ENCODE results near the gene TCTN3.
"Not testable (repeated sequence)": the region's sequence is repeated elsewhere in the genome, so short reads cannot be mapped to it uniquely, and the experiment has no call there.

TCTN3 gene

DNA sequence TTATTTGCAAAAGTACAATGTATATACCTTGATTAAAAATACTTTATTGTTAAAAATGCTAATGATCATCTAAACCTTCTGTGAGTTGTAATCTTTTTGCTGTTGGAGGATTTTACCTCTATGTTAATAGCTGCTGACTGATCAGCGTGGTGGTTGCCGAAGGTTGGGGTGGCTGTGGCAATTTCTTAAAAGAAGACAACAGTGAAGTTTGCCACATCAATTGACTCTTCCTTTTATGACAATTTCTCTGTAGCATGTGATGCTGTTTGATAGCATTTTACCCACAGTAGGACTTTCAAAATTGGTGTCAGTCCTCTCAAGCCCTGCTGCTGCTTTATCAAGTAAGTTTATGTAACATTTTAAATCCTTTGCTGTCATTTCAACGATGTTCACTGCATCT is 45.3 kb upstream of the TCTN3 start:
- no peaks in the 10 kb centered on the region for H3K79me2 ChIP-seq

DNA sequence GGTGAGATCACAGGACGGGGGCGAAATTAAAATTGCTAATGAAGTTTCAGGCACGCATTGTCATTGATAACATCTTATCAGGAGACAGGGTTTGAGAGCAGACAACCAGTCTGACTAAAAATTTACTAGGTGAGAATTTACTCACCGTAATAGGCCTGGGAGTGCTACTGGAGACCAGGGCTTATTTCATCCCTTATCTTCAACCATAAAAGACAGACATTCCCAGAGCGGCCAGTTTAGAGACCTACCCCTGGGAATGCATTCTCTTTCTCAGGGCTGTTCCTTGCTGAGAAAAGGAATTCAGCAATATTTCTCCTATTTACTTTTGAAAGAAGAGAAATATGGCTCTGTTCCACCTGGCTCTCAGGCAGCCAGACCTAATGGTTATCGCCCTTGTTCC is 39.2 kb upstream of the TCTN3 start:
- not testable (repeated sequence) for H3K4me1 ChIP-seq; H3K9me3 ChIP-seq (ENCODE audit: control insufficient read depth, low read length); H3K27ac ChIP-seq; H3K79me2 ChIP-seq; H3K4me2 ChIP-seq (ENCODE audit: low read length); H3K4me3 ChIP-seq (ENCODE audit: low read depth, low read length); H2AFZ ChIP-seq; H3K36me3 ChIP-seq (ENCODE audit: control insufficient read depth, insufficient read depth, low read length); H3K27me3 ChIP-seq (ENCODE audit: control insufficient read depth, insufficient read depth, low read length); H3K9ac ChIP-seq

More for the DNA sequence above, 45.3 kb upstream of the TCTN3 start:
- no peak overlapping the region for H3K9ac ChIP-seq
- peaks cover 8% of the 10 kb centered on the region for H3K4me1 ChIP-seq
- H3K9me3 ChIP-seq (ENCODE audit: control insufficient read depth, low read length): no peaks in the 10 kb centered on the region
- H3K36me3 ChIP-seq (ENCODE audit: control insufficient read depth, insufficient read depth, low read length): no peaks in the 10 kb centered on the region
- H3K27me3 ChIP-seq (ENCODE audit: control insufficient read depth, insufficient read depth, low read length): no peaks in the 10 kb centered on the region
- no peak overlapping the region for H3K4me3 ChIP-seq (ENCODE audit: low read depth, low read length)
- H3K4me2 ChIP-seq (ENCODE audit: low read length): no peak overlapping the region
- no peak overlapping the region for H3K27ac ChIP-seq
- no peak overlapping the region for H2AFZ ChIP-seq
- TF ChIP-seq, protein P1, sequence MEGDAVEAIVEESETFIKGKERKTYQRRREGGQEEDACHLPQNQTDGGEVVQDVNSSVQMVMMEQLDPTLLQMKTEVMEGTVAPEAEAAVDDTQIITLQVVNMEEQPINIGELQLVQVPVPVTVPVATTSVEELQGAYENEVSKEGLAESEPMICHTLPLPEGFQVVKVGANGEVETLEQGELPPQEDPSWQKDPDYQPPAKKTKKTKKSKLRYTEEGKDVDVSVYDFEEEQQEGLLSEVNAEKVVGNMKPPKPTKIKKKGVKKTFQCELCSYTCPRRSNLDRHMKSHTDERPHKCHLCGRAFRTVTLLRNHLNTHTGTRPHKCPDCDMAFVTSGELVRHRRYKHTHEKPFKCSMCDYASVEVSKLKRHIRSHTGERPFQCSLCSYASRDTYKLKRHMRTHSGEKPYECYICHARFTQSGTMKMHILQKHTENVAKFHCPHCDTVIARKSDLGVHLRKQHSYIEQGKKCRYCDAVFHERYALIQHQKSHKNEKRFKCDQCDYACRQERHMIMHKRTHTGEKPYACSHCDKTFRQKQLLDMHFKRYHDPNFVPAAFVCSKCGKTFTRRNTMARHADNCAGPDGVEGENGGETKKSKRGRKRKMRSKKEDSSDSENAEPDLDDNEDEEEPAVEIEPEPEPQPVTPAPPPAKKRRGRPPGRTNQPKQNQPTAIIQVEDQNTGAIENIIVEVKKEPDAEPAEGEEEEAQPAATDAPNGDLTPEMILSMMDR (IDR thresholded peaks at IDR 0.05): no peak

DNA sequence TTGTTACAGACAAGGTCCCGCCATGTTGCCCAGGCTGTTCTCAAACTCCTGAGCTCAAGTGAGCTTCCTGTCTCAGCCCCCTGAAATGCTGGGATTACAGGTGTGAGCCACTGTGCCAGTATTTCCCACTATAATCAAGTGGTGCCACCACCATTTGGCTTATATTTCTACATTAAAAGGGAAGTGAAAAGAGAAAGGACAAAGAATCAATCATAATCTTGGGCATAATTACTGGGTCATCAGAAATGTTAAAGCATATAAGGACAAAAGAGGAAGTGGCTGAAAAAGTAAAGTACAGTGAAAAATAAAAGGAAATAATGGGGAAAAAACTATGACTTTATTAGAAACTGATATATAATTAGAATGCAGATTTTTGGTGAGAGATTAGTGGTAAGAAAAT is 36.5 kb upstream of the TCTN3 start:
- Histone ChIP-seq H3K4me2 (ENCODE audit: low read length) (no peak overlapping the region), H3K9ac (no peak overlapping the region), H3K9me3 (ENCODE audit: control insufficient read depth, low read length) (no peaks in the 10 kb centered on the region), H3K27me3 (ENCODE audit: control insufficient read depth, insufficient read depth, low read length) (no peaks in the 10 kb centered on the region), H3K4me1 (no peaks in the 10 kb centered on the region), H2AFZ (no peak overlapping the region), H3K36me3 (ENCODE audit: control insufficient read depth, insufficient read depth, low read length) (no peaks in the 10 kb centered on the region), H3K79me2 (no peaks in the 10 kb centered on the region), H3K27ac (no peak overlapping the region), H3K4me3 (ENCODE audit: low read depth, low read length) (no peak overlapping the region)
- TF ChIP-seq, protein P1 (IDR thresholded peaks at IDR 0.05): no peak

DNA sequence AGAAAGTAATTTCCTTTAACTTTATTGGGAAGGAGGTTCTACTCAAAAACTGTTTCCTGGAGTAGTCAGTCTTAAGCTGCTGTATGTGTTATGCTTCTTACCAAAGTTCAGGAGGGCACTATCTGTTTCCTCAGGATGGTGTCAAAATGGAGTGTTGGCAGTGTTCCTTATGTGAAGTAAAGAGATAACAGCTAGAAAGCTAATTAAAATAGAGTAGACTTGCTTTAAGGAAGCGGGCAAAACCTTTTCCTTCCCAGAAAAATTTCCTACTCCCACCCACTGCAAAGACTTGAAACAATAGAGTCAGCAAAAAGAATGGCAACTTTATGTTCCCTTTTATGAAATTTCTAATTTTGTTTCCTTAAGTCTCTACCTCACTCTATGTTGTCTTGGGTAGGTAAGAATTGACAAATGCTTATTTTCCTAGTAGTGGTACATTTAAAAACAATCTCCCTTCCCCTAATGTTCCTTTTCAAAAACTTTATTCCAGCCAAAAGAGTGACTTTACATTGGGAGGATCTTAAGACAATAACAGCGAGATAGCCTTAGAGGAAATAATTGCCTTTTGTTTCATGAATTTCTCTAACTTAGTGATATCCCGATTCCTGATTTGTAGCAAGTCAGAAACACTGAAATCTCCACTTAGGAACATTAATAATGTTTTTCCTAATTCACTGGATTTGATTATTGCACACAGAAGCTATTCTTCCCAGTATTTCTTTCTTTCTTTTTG is 35.8 kb upstream of the TCTN3 start:
- Histone ChIP-seq H3K27me3 (ENCODE audit: control insufficient read depth, insufficient read depth, low read length) (no peaks in the 10 kb centered on the region), H3K36me3 (ENCODE audit: control insufficient read depth, insufficient read depth, low read length) (no peaks in the 10 kb centered on the region), H3K4me1 (no peaks in the 10 kb centered on the region), H3K79me2 (no peaks in the 10 kb centered on the region), H3K4me2 (ENCODE audit: low read length) (no peak overlapping the region), H2AFZ (peak overlapping the region; percentile 22), H3K9ac (no peak overlapping the region), H3K27ac (no peak overlapping the region), H3K9me3 (ENCODE audit: control insufficient read depth, low read length) (no peaks in the 10 kb centered on the region), H3K4me3 (ENCODE audit: low read depth, low read length) (no peak overlapping the region)
- TF ChIP-seq, protein P1 (IDR thresholded peaks at IDR 0.05): no peak

DNA sequence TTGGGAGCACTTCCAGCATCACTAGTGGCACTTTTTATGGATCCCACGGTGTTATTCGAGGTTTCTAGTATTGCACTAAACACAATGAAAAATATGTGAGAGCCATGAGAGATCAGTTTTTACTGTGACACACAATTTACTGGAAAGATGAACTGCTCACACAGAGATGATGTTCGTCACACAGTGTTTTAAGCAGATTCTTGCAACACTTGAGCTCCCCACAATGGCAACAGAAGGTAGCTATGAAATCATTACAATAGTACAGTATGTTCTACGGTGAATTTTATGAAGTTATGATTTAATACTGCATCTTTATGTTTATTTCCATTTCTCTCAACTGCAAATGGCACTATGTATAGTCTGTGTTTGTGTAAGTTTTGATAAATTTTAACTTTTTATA is 34.8 kb upstream of the TCTN3 start:
- Histone ChIP-seq H3K27ac (no peak overlapping the region), H3K4me3 (ENCODE audit: low read depth, low read length) (no peak overlapping the region), H3K9me3 (ENCODE audit: control insufficient read depth, low read length) (no peaks in the 10 kb centered on the region), H3K4me2 (ENCODE audit: low read length) (no peak overlapping the region), H3K4me1 (no peaks in the 10 kb centered on the region), H3K36me3 (ENCODE audit: control insufficient read depth, insufficient read depth, low read length) (no peaks in the 10 kb centered on the region), H3K9ac (no peak overlapping the region), H3K27me3 (ENCODE audit: control insufficient read depth, insufficient read depth, low read length) (no peaks in the 10 kb centered on the region), H2AFZ (no peak overlapping the region), H3K79me2 (no peaks in the 10 kb centered on the region)
- TF ChIP-seq, protein P1 (IDR thresholded peaks at IDR 0.05): no peak

DNA sequence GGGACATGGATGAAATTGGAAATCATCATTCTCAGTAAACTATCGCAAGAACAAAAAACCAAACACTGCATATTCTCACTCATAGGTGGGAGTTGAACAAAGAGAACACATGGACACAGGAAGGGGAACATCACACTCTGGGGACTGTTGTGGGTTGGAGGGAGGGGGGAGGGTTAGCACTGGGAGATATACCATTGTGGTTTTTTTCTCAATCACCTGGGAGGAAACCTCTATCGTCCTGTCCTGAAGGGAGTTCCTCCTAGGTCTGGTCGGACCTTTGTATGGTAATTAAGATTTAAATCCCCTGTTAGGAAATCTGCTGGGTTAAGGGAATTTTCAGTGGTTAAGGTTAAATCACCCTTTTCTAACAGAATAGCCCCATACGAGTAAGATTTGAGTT is 28.8 kb upstream of the TCTN3 start:
- H3K4me1 ChIP-seq; H2AFZ ChIP-seq; H3K27me3 ChIP-seq (ENCODE audit: control insufficient read depth, insufficient read depth, low read length); H3K4me2 ChIP-seq (ENCODE audit: low read length); H3K9ac ChIP-seq; H3K79me2 ChIP-seq; H3K4me3 ChIP-seq (ENCODE audit: low read depth, low read length); H3K27ac ChIP-seq; H3K9me3 ChIP-seq (ENCODE audit: control insufficient read depth, low read length); H3K36me3 ChIP-seq (ENCODE audit: control insufficient read depth, insufficient read depth, low read length): not testable (repeated sequence)

DNA sequence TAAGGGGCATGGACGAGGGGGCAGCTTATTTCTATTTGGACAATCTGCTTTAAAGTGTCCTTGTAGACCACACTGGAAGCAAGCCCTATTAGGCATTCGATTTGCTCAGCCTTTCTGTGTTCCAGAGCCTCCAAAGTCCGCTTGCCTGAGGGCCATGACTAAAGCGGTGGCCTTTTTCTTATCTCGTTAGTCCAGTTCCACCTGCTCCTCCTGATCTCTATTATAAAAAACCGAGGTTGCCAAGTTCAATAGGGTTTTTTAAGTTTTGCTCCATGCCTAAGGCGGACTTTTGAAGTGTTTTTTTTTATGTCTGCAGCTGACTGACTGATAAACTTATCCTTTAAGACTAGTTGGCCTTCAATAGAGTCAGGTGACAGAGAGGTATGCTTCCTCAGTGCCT is 27.0 kb upstream of the TCTN3 start:
- not testable (repeated sequence) for H3K9me3 ChIP-seq (ENCODE audit: control insufficient read depth, low read length); H3K27me3 ChIP-seq (ENCODE audit: control insufficient read depth, insufficient read depth, low read length); H3K9ac ChIP-seq; H3K4me3 ChIP-seq (ENCODE audit: low read depth, low read length); H2AFZ ChIP-seq; H3K79me2 ChIP-seq; H3K36me3 ChIP-seq (ENCODE audit: control insufficient read depth, insufficient read depth, low read length); H3K4me1 ChIP-seq; H3K27ac ChIP-seq; H3K4me2 ChIP-seq (ENCODE audit: low read length)

Data from parathyroid adenoma (tissue), 2 donors.